SU-DHL-6 (cell line): ENCODE data around the gene NUDT16.

Source experiments
- H2AFZ ChIP-seq: fragments of 200-600 bp; sonication (generic); 2 replicates; pipeline ENCODE4 v1.6.1; 2014; ENCODE audit warnings: low read depth, mild to moderate bottlenecking, moderate library complexity, mixed read lengths, antibody characterized with exemption, low read length; ENCODE audit not compliant: severe bottlenecking
- H3F3A ChIP-seq: fragments of 200-600 bp; shearing (Covaris generic); 2 replicates; pipeline ENCODE4 v1.6.0; 2016; ENCODE audit warnings: antibody characterized with exemption, mild to moderate bottlenecking; ENCODE audit not compliant: insufficient read depth
- H3K27ac ChIP-seq: fragments of 200-600 bp; sonication (generic); 2 replicates; pipeline ENCODE4 v1.5.1; 2016; ENCODE audit warnings: low read depth, mild to moderate bottlenecking, low read length, moderate library complexity, mixed read lengths
- H3K27me3 ChIP-seq: fragments of 200-600 bp; sonication (generic), shearing (Covaris generic); 2 replicates; pipeline ENCODE4 v1.6.0; 2014; ENCODE audit warnings: mild to moderate bottlenecking, low read length
- H3K36me3 ChIP-seq: fragments of 200-600 bp; sonication (generic); 2 replicates; pipeline ENCODE4 v1.6.1; 2014; ENCODE audit warnings: mild to moderate bottlenecking, low read length, mixed read lengths
- H3K4me2 ChIP-seq: fragments of 300-600, 200-600 bp; shearing (Covaris generic), sonication (generic); 2 replicates; pipeline ENCODE4 v1.6.0; 2014; ENCODE audit warnings: low read length, low read depth, mild to moderate bottlenecking; ENCODE audit not compliant: poor library complexity, severe bottlenecking
- H3K4me3 ChIP-seq: fragments of 200-600 bp; sonication (generic); 2 replicates; pipeline ENCODE4 v1.5.1; 2014; ENCODE audit warnings: antibody characterized with exemption, low read length, mild to moderate bottlenecking, mixed read lengths; ENCODE audit not compliant: insufficient read depth, poor library complexity, severe bottlenecking
- H3K79me2 ChIP-seq: fragments of 200-600 bp; sonication (generic); 2 replicates; pipeline ENCODE4 v1.6.1; 2014; ENCODE audit warnings: mild to moderate bottlenecking, low read length, moderate library complexity; ENCODE audit not compliant: insufficient read depth
- H3K9ac ChIP-seq: fragments of 200-600 bp; sonication (generic); 2 replicates; pipeline ENCODE4 v1.7.0; 2014; ENCODE audit warnings: mild to moderate bottlenecking, low read length
- H3K9me2 ChIP-seq: fragments of 200-600 bp; sonication (generic); replicated peaks from 2 replicates; pipeline ENCODE4 v1.6.1; 2014; ENCODE audit warnings: low read length; ENCODE audit not compliant: insufficient read depth
- H3K9me3 ChIP-seq: fragments of 200-600 bp; sonication (generic); 2 replicates; pipeline ENCODE4 v1.6.1; 2014; ENCODE audit warnings: low read length, mixed read lengths; ENCODE audit not compliant: insufficient read depth
- H4K20me1 ChIP-seq: fragments of 200-600 bp; sonication (generic); 2 replicates; pipeline ENCODE4 v1.6.1; 2014; ENCODE audit warnings: low read depth, mild to moderate bottlenecking, antibody characterized with exemption, low read length, moderate library complexity, mixed read lengths
- CTCF ChIP-seq: fragments of 200-600 bp; sonication (generic); IDR thresholded peaks from one replicate; pipeline ENCODE4 v1.5.1; 2017; ENCODE audit warnings: antibody characterized with exemption, mild to moderate bottlenecking, low read length, moderate library complexity; ENCODE audit not compliant: insufficient read depth, poor library complexity, severe bottlenecking
- EZH2phosphoT487 ChIP-seq: fragments of 200-600 bp; sonication (generic), shearing (Covaris generic); conservative IDR thresholded peaks from 2 replicates; pipeline ENCODE4 v1.6.1; 2018; ENCODE audit warnings: mild to moderate bottlenecking, antibody characterized with exemption, low read length, moderate library complexity, mixed read lengths

The NUDT16 gene

DNA sequence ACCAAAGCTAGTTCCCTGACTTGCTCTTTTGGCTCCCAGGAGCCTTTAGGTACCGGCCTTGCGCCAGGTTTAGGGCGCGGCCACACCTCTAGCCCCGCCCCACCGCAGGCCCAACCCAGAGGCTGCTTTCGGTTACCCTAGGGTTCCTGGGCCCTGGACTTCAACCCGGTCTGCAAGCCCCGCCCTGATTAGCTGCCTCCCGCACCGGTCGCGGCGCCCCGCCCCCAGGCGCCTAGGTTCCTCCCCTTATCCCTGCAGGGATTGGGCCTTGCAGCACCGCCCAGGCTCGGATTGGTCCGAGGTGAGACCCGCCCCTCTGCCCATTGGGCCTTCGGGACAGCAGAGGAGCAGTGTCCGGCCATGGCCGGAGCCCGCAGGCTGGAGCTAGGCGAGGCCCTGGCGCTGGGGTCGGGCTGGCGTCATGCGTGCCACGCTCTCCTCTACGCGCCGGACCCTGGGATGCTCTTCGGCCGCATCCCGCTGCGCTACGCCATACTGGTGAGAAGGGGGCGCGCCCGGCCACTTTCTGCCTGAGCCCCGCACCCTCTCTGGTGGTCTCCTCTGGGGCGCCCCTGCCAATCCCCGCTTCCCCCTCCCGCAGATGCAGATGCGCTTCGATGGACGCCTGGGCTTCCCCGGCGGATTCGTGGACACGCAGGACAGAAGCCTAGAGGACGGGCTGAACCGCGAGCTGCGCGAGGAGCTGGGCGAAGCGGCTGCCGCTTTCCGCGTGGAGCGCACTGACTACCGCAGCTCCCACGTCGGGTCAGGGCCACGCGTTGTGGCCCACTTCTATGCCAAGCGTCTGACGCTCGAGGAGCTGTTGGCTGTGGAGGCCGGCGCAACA lies at the start of gene NUDT16:
TSS of gene NUDT16 (plus strand) at position 330 of the 847 bp plus-strand sequence. CDS start at position 361, 31 bp downstream.
- Histone ChIP-seq H3K36me3 (no peaks in the 10 kb centered on the region), H3K27ac (no peak within 1 kb of the TSS), H3K4me2 (peak within 1 kb of the TSS; percentile 59), H3K9me3 (no peaks in the 10 kb centered on the region), H3K9ac (peak within 1 kb of the TSS; percentile 57), H3K4me3 (peak within 1 kb of the TSS; percentile 61), H3F3A (no peaks in the 10 kb centered on the region), H2AFZ (peak within 1 kb of the TSS; percentile 85), H3K27me3 (no peaks in the 10 kb centered on the region; the same call in 1 of the 2 replicates), H3K9me2 (no peaks in the 10 kb centered on the region), H4K20me1 (no peaks in the 10 kb centered on the region), H3K79me2 (no peaks in the 10 kb centered on the region)
- TF ChIP-seq CTCF (no peak), EZH2phosphoT487 (no peak)

GRCh38 chr3:131338948-131339640 lies 42.5 kb upstream of the NUDT16 start:
- no peak overlapping the region for H3K4me2 ChIP-seq
- no peaks in the 10 kb centered on the region for H3K9me3 ChIP-seq
- H3K27ac ChIP-seq: no peak overlapping the region
- no peak overlapping the region for H3K9ac ChIP-seq
- no peaks in the 10 kb centered on the region for H3K36me3 ChIP-seq
- no peaks in the 10 kb centered on the region for H3F3A ChIP-seq
- no peaks in the 10 kb centered on the region for H3K79me2 ChIP-seq
- no peaks in the 10 kb centered on the region for H4K20me1 ChIP-seq
- H3K27me3 ChIP-seq: no peaks in the 10 kb centered on the region
- H2AFZ ChIP-seq: no peak overlapping the region
- no peak for TF ChIP-seq EZH2phosphoT487
- TF ChIP-seq CTCF: no peak
- H3K9me2 ChIP-seq: no peaks in the 10 kb centered on the region
- H3K4me3 ChIP-seq: no peak overlapping the region

GRCh38 chr3:131341761-131342160 lies 39.8 kb upstream of the NUDT16 start:
- TF ChIP-seq EZH2phosphoT487 (no peak), CTCF (no peak)
- no peaks in the 10 kb centered on the region for H3K27me3 ChIP-seq

More at GRCh38 chr3:131341761-131342160, 39.8 kb upstream of the NUDT16 start:
- Histone ChIP-seq H3K79me2 (no peaks in the 10 kb centered on the region), H3K4me3 (no peak overlapping the region), H3K4me2 (no peak overlapping the region), H4K20me1 (no peaks in the 10 kb centered on the region), H2AFZ (no peak overlapping the region), H3K9me2 (no peaks in the 10 kb centered on the region), H3K9me3 (no peaks in the 10 kb centered on the region), H3K36me3 (no peaks in the 10 kb centered on the region), H3K27ac (no peak overlapping the region), H3K9ac (no peak overlapping the region), H3F3A (no peaks in the 10 kb centered on the region)
